SU-DHL-6 (cell line): ENCODE measurements around the gene ZCRB1.

Experiments used
- H2AFZ ChIP-seq: fragments of 200-600 bp; sonication (generic); 2 replicates; pipeline ENCODE4 v1.6.1; 2014; ENCODE audit warnings: low read depth, mild to moderate bottlenecking, moderate library complexity, mixed read lengths, antibody characterized with exemption, low read length; ENCODE audit not compliant: severe bottlenecking
- H3F3A ChIP-seq: fragments of 200-600 bp; shearing (Covaris generic); 2 replicates; pipeline ENCODE4 v1.6.0; 2016; ENCODE audit warnings: antibody characterized with exemption, mild to moderate bottlenecking; ENCODE audit not compliant: insufficient read depth
- H3K27ac ChIP-seq: fragments of 200-600 bp; sonication (generic); 2 replicates; pipeline ENCODE4 v1.5.1; 2016; ENCODE audit warnings: low read depth, mild to moderate bottlenecking, low read length, moderate library complexity, mixed read lengths
- H3K27me3 ChIP-seq: fragments of 200-600 bp; sonication (generic), shearing (Covaris generic); 2 replicates; pipeline ENCODE4 v1.6.0; 2014; ENCODE audit warnings: mild to moderate bottlenecking, low read length
- H3K36me3 ChIP-seq: fragments of 200-600 bp; sonication (generic); 2 replicates; pipeline ENCODE4 v1.6.1; 2014; ENCODE audit warnings: mild to moderate bottlenecking, low read length, mixed read lengths
- H3K4me2 ChIP-seq: fragments of 300-600, 200-600 bp; shearing (Covaris generic), sonication (generic); 2 replicates; pipeline ENCODE4 v1.6.0; 2014; ENCODE audit warnings: low read length, low read depth, mild to moderate bottlenecking; ENCODE audit not compliant: poor library complexity, severe bottlenecking
- H3K4me3 ChIP-seq: fragments of 200-600 bp; sonication (generic); 2 replicates; pipeline ENCODE4 v1.5.1; 2014; ENCODE audit warnings: antibody characterized with exemption, low read length, mild to moderate bottlenecking, mixed read lengths; ENCODE audit not compliant: insufficient read depth, poor library complexity, severe bottlenecking
- H3K79me2 ChIP-seq: fragments of 200-600 bp; sonication (generic); 2 replicates; pipeline ENCODE4 v1.6.1; 2014; ENCODE audit warnings: mild to moderate bottlenecking, low read length, moderate library complexity; ENCODE audit not compliant: insufficient read depth
- H3K9ac ChIP-seq: fragments of 200-600 bp; sonication (generic); 2 replicates; pipeline ENCODE4 v1.7.0; 2014; ENCODE audit warnings: mild to moderate bottlenecking, low read length
- H3K9me2 ChIP-seq: fragments of 200-600 bp; sonication (generic); replicated peaks from 2 replicates; pipeline ENCODE4 v1.6.1; 2014; ENCODE audit warnings: low read length; ENCODE audit not compliant: insufficient read depth
- H3K9me3 ChIP-seq: fragments of 200-600 bp; sonication (generic); 2 replicates; pipeline ENCODE4 v1.6.1; 2014; ENCODE audit warnings: low read length, mixed read lengths; ENCODE audit not compliant: insufficient read depth
- H4K20me1 ChIP-seq: fragments of 200-600 bp; sonication (generic); 2 replicates; pipeline ENCODE4 v1.6.1; 2014; ENCODE audit warnings: low read depth, mild to moderate bottlenecking, antibody characterized with exemption, low read length, moderate library complexity, mixed read lengths
- CTCF ChIP-seq: fragments of 200-600 bp; sonication (generic); IDR thresholded peaks from one replicate; pipeline ENCODE4 v1.5.1; 2017; ENCODE audit warnings: antibody characterized with exemption, mild to moderate bottlenecking, low read length, moderate library complexity; ENCODE audit not compliant: insufficient read depth, poor library complexity, severe bottlenecking
- EZH2phosphoT487 ChIP-seq: fragments of 200-600 bp; sonication (generic), shearing (Covaris generic); conservative IDR thresholded peaks from 2 replicates; pipeline ENCODE4 v1.6.1; 2018; ENCODE audit warnings: mild to moderate bottlenecking, antibody characterized with exemption, low read length, moderate library complexity, mixed read lengths

ZCRB1 gene

DNA sequence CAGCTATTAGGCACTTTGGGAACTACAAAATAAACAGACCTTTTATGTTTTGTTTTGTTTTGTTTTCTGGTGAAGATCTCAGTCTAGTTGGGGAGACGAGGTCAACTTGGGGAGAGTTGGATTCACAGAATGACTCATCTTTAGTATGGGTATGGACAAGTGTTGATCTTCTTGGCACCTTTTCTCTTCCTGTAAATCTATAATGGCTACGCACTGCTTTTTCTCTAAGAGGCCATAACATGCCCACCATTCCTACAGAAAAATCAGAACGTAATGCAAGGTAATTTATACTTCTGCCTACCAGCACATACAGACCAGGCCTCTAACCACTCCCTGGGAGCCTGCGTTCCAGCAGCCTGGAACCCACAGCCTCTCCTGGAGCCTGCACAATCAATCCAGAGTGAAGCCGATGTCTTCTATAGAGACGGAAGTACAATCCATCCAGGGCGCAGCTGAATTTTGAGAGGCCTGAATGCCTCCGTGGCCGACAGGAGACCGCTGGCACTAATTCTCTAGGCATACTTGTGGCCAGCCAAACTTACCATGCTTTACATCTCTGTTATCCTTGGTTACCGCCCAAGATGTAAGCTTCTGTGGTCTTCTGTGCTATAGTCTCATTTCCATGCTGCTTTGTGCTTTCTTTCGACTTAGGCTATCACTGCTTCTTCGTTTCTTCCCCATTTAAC lies 790 bp upstream of the ZCRB1 start:
- H3K36me3 ChIP-seq: peaks cover 7% of the 10 kb centered on the region; the same call in 1 of the 2 replicates
- peak overlapping the region; percentile 57 for H3K27ac ChIP-seq
- H3K4me2 ChIP-seq: peak overlapping the region; percentile 94
- H3K9me2 ChIP-seq: no peaks in the 10 kb centered on the region
- peak overlapping the region; percentile 91 for H2AFZ ChIP-seq
- H3F3A ChIP-seq: peaks cover 7% of the 10 kb centered on the region; the same call in 1 of the 2 replicates
- no peaks in the 10 kb centered on the region for H3K27me3 ChIP-seq
- TF ChIP-seq CTCF (no peak), EZH2phosphoT487 (no peak)
- H3K4me3 ChIP-seq: peak overlapping the region; percentile 85
- H3K9me3 ChIP-seq: no peaks in the 10 kb centered on the region
- peaks cover 12% of the 10 kb centered on the region; the same call in 1 of the 2 replicates for H4K20me1 ChIP-seq
- H3K9ac ChIP-seq: peak overlapping the region; percentile 84
- peaks cover 69% of the 10 kb centered on the region for H3K79me2 ChIP-seq

GRCh38 chr12:42325326-42325652 lies 605 bp downstream of the ZCRB1 start:
- Histone ChIP-seq H3K4me3 (peak overlapping the region; percentile 85), H3K4me2 (peak overlapping the region; percentile 94), H3F3A (no peaks in the 10 kb centered on the region), H3K36me3 (peaks cover 7% of the 10 kb centered on the region; the same call in 1 of the 2 replicates), H3K79me2 (peaks cover 57% of the 10 kb centered on the region), H2AFZ (peak overlapping the region; percentile 91), H4K20me1 (0 out of 2 replicates have a peak, but pooled peaks cover 5% of the 10 kb centered on the region), H3K27ac (peak overlapping the region; percentile 57; the same call in 1 of the 2 replicates), H3K9ac (peak overlapping the region; percentile 84), H3K27me3 (no peaks in the 10 kb centered on the region), H3K9me3 (no peaks in the 10 kb centered on the region), H3K9me2 (no peaks in the 10 kb centered on the region)
- TF ChIP-seq CTCF (no peak), EZH2phosphoT487 (no peak)

DNA sequence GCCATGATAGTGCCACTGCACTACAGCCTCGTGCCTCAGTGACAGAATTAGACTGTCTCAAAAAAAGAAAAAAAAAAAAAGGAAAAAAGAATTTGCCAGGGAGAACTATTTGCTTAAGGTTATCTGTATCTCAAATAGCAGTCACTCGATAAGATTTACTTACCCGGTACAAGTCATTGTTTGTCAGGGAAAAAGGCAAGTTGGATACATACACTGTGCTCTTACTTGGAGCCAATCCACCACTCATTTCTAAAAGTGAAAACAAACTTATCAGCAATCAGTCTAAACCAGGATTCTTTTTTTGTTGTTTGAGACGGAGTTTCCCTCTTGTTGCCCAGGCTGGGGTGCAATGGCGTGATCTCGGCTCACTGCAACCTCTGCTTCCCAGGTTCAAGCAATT lies 2.0 kb downstream of the ZCRB1 start:
- H2AFZ ChIP-seq: no peak overlapping the region
- TF ChIP-seq CTCF: no peak
- TF ChIP-seq EZH2phosphoT487: no peak
- no peak overlapping the region for H3K27ac ChIP-seq
- H3K9ac ChIP-seq: no peak overlapping the region
- H3K9me3 ChIP-seq: no peaks in the 10 kb centered on the region
- H3K4me3 ChIP-seq: no peak overlapping the region
- 0 out of 2 replicates have a peak, but pooled peaks cover 5% of the 10 kb centered on the region for H4K20me1 ChIP-seq
- no peaks in the 10 kb centered on the region for H3F3A ChIP-seq
- H3K9me2 ChIP-seq: no peaks in the 10 kb centered on the region
- peaks cover 7% of the 10 kb centered on the region; the same call in 1 of the 2 replicates for H3K36me3 ChIP-seq
- no peaks in the 10 kb centered on the region for H3K27me3 ChIP-seq
- no peak overlapping the region for H3K4me2 ChIP-seq
- H3K79me2 ChIP-seq: peaks cover 43% of the 10 kb centered on the region
